ENCODE data around the gene LCP2.

The LCP2 gene

DNA sequence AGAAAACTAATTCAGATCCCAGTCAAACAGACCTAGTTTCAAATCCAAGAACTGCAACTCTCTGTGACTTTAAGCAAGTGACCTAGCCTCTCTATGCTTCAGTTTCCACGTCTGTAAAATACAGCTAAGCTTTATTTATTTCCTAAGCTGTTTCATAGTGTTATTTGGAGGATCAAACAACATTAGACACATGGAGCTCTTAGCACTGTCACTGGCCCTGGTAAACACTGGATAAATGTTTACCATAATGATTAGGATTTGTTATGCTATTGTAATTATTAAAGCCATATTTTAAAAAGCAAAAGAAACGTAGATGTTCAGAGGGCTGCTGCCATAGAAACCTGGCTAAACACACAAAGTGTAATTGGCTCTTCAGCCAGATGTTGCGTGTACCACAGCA is 91.4 kb downstream of the LCP2 start:
- no peak for DNase-seq

- DNase-seq: no peak
Observed at GRCh38 chr5:170204202-170204601, 93.4 kb downstream of the LCP2 start.

- DNase-seq: no peak
Observed at GRCh38 chr5:170202117-170202516, 95.5 kb downstream of the LCP2 start.

DNA sequence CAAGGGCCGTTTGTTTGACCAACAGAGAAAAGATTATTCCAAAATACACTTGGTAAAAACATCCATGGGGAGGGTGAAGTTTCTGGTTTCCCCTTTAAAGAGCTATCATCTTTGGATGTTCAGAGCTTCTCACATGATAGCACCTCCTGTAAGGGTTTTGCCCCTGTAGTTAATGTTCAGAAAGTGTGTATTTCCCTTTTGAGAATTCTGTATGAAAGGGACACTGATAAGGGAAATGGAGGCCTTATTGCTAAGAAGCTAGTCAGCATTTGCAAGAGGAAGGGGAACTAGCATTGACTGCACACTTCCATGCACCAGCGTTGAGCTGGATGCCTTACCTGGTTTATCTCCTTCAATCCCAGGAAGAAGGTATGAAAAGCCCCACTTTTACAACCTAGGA is 96.3 kb downstream of the LCP2 start:
- DNase-seq: no peak

GRCh38 chr5:170200876-170201275 is 96.7 kb downstream of the LCP2 start:
- DNase-seq: no peak
